Activated B cell treated with CpG ODN at 0.5 μM for 24 hours (primary cell): ENCODE data around the gene MAML3. TPM values are rescaled to one million over a fixed set of nuclear protein-coding genes. Genes with fewer than 3 reads are reported as not detected.
A peak's percentile ranks its signal among the peaks of the same experiment; 100 is the strongest.

Experiments used
- ATAC-seq: fragments of 200-7000 bp; cut with Tn5 transposase; one replicate; pipeline ENCODE4 v1.10.0; 2021; ENCODE audit warnings: low read depth, mild to moderate bottlenecking, moderate library complexity
- CTCF ChIA-PET: fragments of 350-600 bp; sonication (Branson Sonifier 250); formaldehyde crosslinking; loops from one replicate; lab custom pipeline; 2021; ENCODE audit warnings: antibody characterized with exemption; lab: Charles Lee
- POLR2A ChIA-PET: fragments of 350-600 bp; sonication (Branson Sonifier 250); formaldehyde crosslinking; loops from one replicate; lab custom pipeline; 2021; ENCODE audit warnings: antibody characterized with exemption; lab: Charles Lee
- DNase-seq: peaks from one replicate; pipeline ENCODE4 v3.0.0; 2022
- H3K27ac Mint-ChIP-seq: one replicate; pipeline ENCODE4 v1.8.0; 2020; ENCODE audit warnings: mixed read lengths
- H3K27me3 Mint-ChIP-seq: one replicate; pipeline ENCODE4 v1.8.0; 2021; ENCODE audit warnings: mixed read lengths
- H3K36me3 Mint-ChIP-seq: one replicate; pipeline ENCODE4 v1.8.0; 2021; ENCODE audit warnings: low read depth, mixed read lengths
- H3K4me1 Mint-ChIP-seq: one replicate; pipeline ENCODE4 v1.8.0; 2021; ENCODE audit warnings: mixed read lengths
- H3K4me3 Mint-ChIP-seq: one replicate; pipeline ENCODE4 v1.8.0; 2020; ENCODE audit warnings: mild to moderate bottlenecking, mixed read lengths
- H3K9me3 Mint-ChIP-seq: one replicate; pipeline ENCODE4 v1.8.0; 2020; ENCODE audit warnings: mixed read lengths
- CTCF ChIP-seq: fragments of 200-600 bp; IDR thresholded peaks from one replicate; pipeline ENCODE4 v1.8.0; 2022; ENCODE audit warnings: antibody characterized with exemption, mild to moderate bottlenecking
- intact Hi-C: fragments of 100-400 bp; cut with micrococcal nuclease; formaldehyde crosslinking; loops from one replicate; pipeline ENCODE4 v1.15.1; 2024
- total RNA-seq: library from RNA; stranded (reverse); gene quantifications from 2 replicates; pipeline ENCODE4 v1.2.3, GENCODE V29; 2022

The MAML3 gene
- total RNA-seq, 1 donor from 2014 or later: 2.6 TPM

DNA sequence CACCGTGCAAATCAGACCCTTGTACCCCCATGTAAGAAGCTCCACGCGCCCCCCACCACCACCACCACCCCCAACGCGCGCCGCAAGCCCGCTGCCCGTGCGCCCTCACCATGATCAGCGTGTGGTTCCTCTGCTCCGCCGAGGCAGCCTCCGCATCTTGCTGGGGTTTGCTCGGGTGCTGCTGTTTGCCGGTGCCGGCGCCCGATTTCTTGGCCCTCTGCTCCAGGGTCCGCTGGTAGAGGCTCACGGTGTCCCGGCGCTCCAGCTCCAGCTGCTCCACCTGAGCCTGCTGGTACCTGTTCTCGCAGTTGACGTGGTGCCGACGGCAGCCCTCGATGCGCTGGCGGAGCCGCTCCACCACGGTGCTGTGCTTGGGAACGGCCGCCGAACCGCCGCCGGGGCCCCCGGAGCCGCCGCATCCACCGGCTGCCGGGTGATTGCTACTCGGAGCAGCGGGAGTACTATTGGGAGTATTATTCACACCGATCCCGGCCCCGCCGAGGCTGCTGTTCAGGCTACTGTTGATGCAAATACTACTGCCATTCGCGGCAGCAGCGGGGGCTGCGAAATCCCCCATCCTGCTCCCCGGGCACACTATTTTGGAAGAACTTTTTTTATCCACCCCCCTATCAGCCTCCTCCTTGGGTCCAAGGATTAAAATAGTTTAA, 1.1 kb downstream of the MAML3 start:
- DNase-seq: peak; percentile 49
- no peak for ATAC-seq
- CTCF ChIA-PET: interaction anchor here (1.0 to 1.7 kb wide), 3 partner anchors 58 to 101 kb away, joined by 3 to 6 read pairs (median 5); no protein-coding TSS in a partner anchor
- H3K27ac Mint-ChIP-seq: peak overlapping the region; percentile 87
- peaks cover 52% of the 10 kb centered on the region for H3K4me1 Mint-ChIP-seq
- no peaks in the 10 kb centered on the region for H3K9me3 Mint-ChIP-seq
- peaks cover 7% of the 10 kb centered on the region for H3K36me3 Mint-ChIP-seq
- POLR2A ChIA-PET: interaction anchor here (0.6 to 3.0 kb wide), 12 partner anchors 22 to 371 kb away, joined by 3 to 15 read pairs (median 4); partner anchors contain the start of gene ELMOD2
- TF ChIP-seq CTCF: no peak
- peak overlapping the region; percentile 88 for H3K4me3 Mint-ChIP-seq
- H3K27me3 Mint-ChIP-seq: peaks cover 36% of the 10 kb centered on the region
- intact Hi-C loops: loop anchor here (1.0 to 10.0 kb wide), 9 partner anchors 100 to 1138 kb away; partner anchors contain the start of genes ELF2, ELMOD2, MGST2 and NOCT

DNA sequence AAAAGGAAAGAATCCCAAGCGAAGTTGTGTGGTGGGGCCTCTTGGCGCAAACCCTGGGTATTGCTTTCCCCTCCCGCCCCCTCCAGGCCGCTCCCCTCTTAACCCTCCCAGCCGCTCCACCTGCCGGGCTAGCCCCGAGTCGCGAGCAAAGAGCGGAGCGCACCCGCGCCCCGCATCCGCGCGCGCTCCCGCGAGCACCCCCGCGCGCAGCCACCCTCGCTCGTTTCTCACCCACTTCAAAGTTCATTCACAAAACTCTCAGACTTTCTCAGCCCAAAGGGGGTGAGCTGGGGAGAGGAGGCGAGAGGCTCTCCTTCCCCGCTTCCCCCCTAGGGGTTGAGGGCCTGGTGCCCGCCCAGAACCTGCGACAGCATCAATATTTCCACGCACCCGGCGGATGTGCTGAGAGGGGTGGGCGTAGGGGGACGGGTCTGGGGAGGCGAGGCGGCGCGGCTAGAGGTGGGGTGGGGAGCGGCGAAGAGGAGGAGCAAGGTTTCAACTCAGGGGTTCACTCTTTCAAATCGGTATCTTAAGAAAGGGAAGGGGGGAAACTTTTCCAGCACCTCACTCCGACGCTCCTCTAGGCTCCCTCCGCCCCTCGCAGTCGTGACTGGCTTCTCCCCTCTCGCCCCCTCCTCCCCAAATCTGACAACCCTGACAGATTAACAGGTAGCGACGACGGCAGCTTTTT, 1.8 kb downstream of the MAML3 start:
- DNase-seq (peak; percentile 63), ATAC-seq (peak; percentile 41)
- TF ChIP-seq CTCF: no peak
- intact Hi-C loops: loop anchor here (1.0 to 10.0 kb wide), 8 partner anchors 101 to 1070 kb away; partner anchors contain the start of genes ELF2, ELMOD2, MGST2 and SETD7
- CTCF ChIA-PET: interaction anchor here (1.4 kb wide), 1 partner anchor 100 kb away, joined by 5 read pairs; no protein-coding TSS in a partner anchor
- Mint-ChIP-seq H3K4me3 (peak overlapping the region; percentile 88), H3K9me3 (no peaks in the 10 kb centered on the region), H3K27me3 (peaks cover 40% of the 10 kb centered on the region), H3K36me3 (peaks cover 7% of the 10 kb centered on the region), H3K27ac (peak overlapping the region; percentile 87), H3K4me1 (peaks cover 50% of the 10 kb centered on the region)
- POLR2A ChIA-PET: interaction anchor here (0.6 to 3.0 kb wide), 9 partner anchors 21 to 487 kb away, joined by 3 to 15 read pairs (median 3); partner anchors contain the start of gene MGST2

GRCh38 chr4:140151699-140152012, 2.3 kb downstream of the MAML3 start:
- intact Hi-C loops: loop anchor here (1.0 to 10.0 kb wide), 9 partner anchors 91 to 1071 kb away; partner anchors contain the start of genes ELF2, ELMOD2, MGST2 and SETD7

GRCh38 chr4:140150886-140151698, 2.9 kb downstream of the MAML3 start:
- peak; percentile 53 for DNase-seq
- H3K9me3 Mint-ChIP-seq: no peaks in the 10 kb centered on the region
- H3K4me1 Mint-ChIP-seq: peaks cover 40% of the 10 kb centered on the region
- ATAC-seq: peak; percentile 53
- peak overlapping the region; percentile 92 for H3K4me3 Mint-ChIP-seq
- CTCF ChIA-PET: interaction anchor here (1.2 kb wide), 1 partner anchor 77 kb away, joined by 3 read pairs; no protein-coding TSS in a partner anchor
- intact Hi-C loops: loop anchor here (1.0 to 10.0 kb wide), 10 partner anchors 55 to 1071 kb away; partner anchors contain the start of genes ELMOD2, MGST2, SETD7 and ZNF330
- POLR2A ChIA-PET: interaction anchor here (0.6 to 3.0 kb wide), 13 partner anchors 22 to 486 kb away, joined by 3 to 15 read pairs (median 4); partner anchors contain the start of gene MGST2
- peak overlapping the region; percentile 91 for H3K27ac Mint-ChIP-seq
- H3K27me3 Mint-ChIP-seq: peaks cover 33% of the 10 kb centered on the region
- TF ChIP-seq CTCF: no peak
- H3K36me3 Mint-ChIP-seq: peaks cover 7% of the 10 kb centered on the region

More at GRCh38 chr4:140151699-140152012, 2.3 kb downstream of the MAML3 start:
- H3K36me3 Mint-ChIP-seq: peaks cover 7% of the 10 kb centered on the region
- peaks cover 37% of the 10 kb centered on the region for H3K27me3 Mint-ChIP-seq
- no peaks in the 10 kb centered on the region for H3K9me3 Mint-ChIP-seq
- H3K27ac Mint-ChIP-seq: peak overlapping the region; percentile 87
- POLR2A ChIA-PET: interaction anchor here (0.9 to 3.0 kb wide), 7 partner anchors 56 to 486 kb away, joined by 3 to 15 read pairs (median 9); partner anchors contain the start of gene MGST2
- ATAC-seq (peak; percentile 41), DNase-seq (no peak)
- peaks cover 45% of the 10 kb centered on the region for H3K4me1 Mint-ChIP-seq
- H3K4me3 Mint-ChIP-seq: peak overlapping the region; percentile 88
- no peak for TF ChIP-seq CTCF
- CTCF ChIA-PET: interaction anchor here (1.2 kb wide), 1 partner anchor 78 kb away, joined by 3 read pairs; no protein-coding TSS in a partner anchor
